Measurements from ENCODE around the gene CD22.
A peak's percentile ranks its signal among the peaks of the same experiment; 100 is the strongest.
"Not testable (repeated sequence)": the region's sequence is repeated elsewhere in the genome, so short reads cannot be mapped to it uniquely, and the experiment has no call there.

CD22 gene

DNA sequence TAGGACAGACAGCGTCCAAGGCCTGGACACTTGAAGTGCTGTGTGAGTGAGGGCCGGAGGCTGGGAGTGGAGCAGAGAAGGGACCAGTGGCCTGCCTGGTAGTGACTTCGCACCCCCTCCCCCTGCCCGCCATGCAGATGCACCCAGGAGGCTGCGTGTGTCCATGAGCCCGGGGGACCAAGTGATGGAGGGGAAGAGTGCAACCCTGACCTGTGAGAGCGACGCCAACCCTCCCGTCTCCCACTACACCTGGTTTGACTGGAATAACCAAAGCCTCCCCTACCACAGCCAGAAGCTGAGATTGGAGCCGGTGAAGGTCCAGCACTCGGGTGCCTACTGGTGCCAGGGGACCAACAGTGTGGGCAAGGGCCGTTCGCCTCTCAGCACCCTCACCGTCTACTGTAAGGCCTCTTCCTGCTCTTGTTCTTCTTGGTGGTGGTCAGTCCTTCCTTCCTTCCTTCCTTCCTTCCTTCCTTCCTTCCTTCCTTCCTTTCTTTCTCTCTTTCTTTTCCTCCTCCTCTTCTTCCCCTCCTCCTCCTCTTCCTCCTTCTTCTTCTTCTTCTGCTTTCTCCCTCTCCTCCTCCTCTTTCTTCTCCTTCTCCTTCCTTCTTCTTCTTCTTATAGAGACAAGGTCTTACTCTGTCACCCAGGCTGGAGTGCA is 12.7 kb downstream of the CD22 start:
- DNase-seq (ENCODE audit: low read depth), result no peak

DNA sequence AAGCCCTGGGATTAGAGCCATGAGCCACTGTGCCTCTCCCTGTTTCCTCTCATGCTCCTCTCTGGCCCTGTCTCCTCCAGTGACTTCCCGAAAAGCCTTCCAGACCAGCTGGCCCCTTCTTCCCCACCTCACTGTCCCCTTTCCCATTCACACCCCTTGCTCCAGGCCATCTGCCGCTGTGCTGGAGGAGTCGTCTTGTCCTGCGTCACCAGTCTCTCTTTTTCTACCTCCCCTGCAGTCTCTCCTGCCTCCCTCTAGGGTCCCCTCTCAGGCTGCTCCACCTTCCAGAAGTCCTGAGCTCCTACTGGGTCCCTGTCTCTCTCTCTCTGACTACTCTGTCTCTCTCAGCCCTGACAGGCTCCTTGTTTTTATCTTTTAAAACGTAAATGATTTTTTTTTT is 13.4 kb downstream of the CD22 start:
- DNase-seq (ENCODE audit: low read depth), result no peak

DNA sequence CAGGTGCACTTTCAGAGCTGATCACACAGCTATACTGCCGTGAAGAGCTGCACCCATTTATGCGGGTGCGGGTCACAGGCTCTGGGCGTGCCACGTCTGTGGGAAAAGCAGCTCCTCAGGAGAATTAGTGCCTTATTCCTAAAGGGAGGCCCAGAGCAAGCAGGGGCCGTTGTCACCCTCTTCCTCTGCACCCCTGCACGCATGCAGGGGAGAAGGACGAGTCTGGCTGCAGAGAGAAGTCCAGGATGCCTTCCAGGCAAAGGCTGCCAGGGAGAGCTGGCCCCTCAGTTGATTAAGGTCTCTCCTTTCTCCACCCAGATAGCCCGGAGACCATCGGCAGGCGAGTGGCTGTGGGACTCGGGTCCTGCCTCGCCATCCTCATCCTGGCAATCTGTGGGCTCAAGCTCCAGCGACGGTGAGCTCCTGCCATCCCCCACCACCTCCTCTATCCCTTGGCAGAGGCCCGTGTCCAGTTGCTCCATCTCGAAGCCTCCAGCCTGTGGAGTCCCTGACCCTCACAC is 15.6 kb downstream of the CD22 start:
- no peak for DNase-seq (ENCODE audit: low read depth)

- no peak for DNase-seq (ENCODE audit: low read depth)
These were observed 16.7 kb downstream of the CD22 start for GRCh38 chr19:35345671-35346111.

- DNase-seq (ENCODE audit: low read depth), result no peak
These were observed 17.4 kb downstream of the CD22 start for GRCh38 chr19:35346193-35347052.

- DNase-seq (ENCODE audit: low read depth), result no peak
These were observed 18.4 kb downstream of the CD22 start, which contains the start of gene FFAR1 for GRCh38 chr19:35347171-35347929. Gene FFAR1 (plus strand): TSS chr19:35347902. CDS start chr19:35351552, 3,650 bp downstream.

- DNase-seq (ENCODE audit: low read depth), result no peak
These were observed 18.9 kb downstream of the CD22 start for GRCh38 chr19:35347930-35348298.

GRCh38 chr19:35348911-35349611 is 20.1 kb downstream of the CD22 start:
- no peak for DNase-seq (ENCODE audit: low read depth)

- no peak for DNase-seq (ENCODE audit: low read depth)
These were observed 20.9 kb downstream of the CD22 start for GRCh38 chr19:35349614-35350521.

GRCh38 chr19:35350591-35350990 is 21.6 kb downstream of the CD22 start:
- no peak for DNase-seq (ENCODE audit: low read depth)

DNA sequence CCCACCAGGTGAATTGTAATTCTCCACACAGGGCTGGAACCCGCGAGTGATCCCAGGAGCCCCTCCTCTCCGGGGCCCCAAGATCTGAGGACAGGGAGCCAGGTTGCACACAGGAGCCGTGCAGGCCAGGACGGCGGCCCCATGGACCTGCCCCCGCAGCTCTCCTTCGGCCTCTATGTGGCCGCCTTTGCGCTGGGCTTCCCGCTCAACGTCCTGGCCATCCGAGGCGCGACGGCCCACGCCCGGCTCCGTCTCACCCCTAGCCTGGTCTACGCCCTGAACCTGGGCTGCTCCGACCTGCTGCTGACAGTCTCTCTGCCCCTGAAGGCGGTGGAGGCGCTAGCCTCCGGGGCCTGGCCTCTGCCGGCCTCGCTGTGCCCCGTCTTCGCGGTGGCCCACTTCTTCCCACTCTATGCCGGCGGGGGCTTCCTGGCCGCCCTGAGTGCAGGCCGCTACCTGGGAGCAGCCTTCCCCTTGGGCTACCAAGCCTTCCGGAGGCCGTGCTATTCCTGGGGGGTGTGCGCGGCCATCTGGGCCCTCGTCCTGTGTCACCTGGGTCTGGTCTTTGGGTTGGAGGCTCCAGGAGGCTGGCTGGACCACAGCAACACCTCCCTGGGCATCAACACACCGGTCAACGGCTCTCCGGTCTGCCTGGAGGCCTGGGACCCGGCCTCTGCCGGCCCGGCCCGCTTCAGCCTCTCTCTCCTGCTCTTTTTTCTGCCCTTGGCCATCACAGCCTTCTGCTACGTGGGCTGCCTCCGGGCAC is 22.6 kb downstream of the CD22 start:
- no peak for DNase-seq (ENCODE audit: low read depth)

- no peak for DNase-seq (ENCODE audit: low read depth)
These were observed 23.1 kb downstream of the CD22 start for GRCh38 chr19:35352177-35352447.

- DNase-seq (ENCODE audit: low read depth), result peak; percentile 10
These were observed 23.7 kb downstream of the CD22 start for GRCh38 chr19:35352448-35353304.

- no peak for DNase-seq (ENCODE audit: low read depth)
These were observed 24.6 kb downstream of the CD22 start for GRCh38 chr19:35353635-35354034.

- no peak for DNase-seq (ENCODE audit: low read depth)
These were observed 25.9 kb downstream of the CD22 start for GRCh38 chr19:35354898-35355297.

DNA sequence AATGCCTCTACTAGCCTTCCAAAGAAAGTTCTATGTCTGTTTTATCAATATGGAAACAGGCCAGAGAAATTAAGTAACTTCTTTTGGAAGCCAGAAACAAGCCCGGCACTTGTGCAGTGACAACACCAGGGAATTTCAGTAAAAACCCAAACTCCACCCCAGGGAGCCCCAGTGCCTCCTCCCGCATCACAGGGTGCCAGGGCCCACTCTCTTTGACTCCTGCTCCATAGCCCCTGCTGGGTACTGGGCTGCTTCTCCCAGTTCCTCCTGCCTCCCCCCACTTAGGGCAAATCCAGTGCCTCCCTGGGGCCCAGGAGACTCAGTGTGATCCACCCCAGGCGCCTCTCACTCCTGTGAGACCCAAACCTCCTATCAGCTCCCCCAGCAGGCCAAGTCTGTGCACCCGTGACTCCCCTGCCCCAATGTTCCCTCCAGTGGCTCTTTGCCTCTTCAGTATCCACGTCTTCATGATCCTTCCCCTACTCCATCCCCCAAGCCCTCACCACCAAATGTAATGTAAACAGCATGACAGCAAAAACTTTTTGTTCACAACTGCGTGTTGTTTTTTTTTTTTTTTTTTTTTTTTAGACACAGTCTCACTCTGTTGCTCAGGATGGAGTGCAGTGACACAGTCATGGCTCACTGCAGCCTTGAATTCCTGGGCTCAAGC is 26.9 kb downstream of the CD22 start:
- no peak for DNase-seq (ENCODE audit: low read depth)

- peak; percentile 6 for DNase-seq (ENCODE audit: low read depth)
These were observed 29.0 kb downstream of the CD22 start, which contains the start of gene FFAR3 for GRCh38 chr19:35357867-35358573. Gene FFAR3 (plus strand): TSS chr19:35358460. CDS start chr19:35358891, 431 bp downstream.

DNA sequence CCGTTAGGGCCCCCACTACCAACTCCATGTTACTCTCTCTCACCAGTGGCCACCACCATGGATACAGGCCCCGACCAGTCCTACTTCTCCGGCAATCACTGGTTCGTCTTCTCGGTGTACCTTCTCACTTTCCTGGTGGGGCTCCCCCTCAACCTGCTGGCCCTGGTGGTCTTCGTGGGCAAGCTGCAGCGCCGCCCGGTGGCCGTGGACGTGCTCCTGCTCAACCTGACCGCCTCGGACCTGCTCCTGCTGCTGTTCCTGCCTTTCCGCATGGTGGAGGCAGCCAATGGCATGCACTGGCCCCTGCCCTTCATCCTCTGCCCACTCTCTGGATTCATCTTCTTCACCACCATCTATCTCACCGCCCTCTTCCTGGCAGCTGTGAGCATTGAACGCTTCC is 29.8 kb downstream of the CD22 start:
- DNase-seq (ENCODE audit: low read depth), result not testable (repeated sequence)
